ENCODE measurements around the gene JSRP1.

JSRP1 gene

DNA sequence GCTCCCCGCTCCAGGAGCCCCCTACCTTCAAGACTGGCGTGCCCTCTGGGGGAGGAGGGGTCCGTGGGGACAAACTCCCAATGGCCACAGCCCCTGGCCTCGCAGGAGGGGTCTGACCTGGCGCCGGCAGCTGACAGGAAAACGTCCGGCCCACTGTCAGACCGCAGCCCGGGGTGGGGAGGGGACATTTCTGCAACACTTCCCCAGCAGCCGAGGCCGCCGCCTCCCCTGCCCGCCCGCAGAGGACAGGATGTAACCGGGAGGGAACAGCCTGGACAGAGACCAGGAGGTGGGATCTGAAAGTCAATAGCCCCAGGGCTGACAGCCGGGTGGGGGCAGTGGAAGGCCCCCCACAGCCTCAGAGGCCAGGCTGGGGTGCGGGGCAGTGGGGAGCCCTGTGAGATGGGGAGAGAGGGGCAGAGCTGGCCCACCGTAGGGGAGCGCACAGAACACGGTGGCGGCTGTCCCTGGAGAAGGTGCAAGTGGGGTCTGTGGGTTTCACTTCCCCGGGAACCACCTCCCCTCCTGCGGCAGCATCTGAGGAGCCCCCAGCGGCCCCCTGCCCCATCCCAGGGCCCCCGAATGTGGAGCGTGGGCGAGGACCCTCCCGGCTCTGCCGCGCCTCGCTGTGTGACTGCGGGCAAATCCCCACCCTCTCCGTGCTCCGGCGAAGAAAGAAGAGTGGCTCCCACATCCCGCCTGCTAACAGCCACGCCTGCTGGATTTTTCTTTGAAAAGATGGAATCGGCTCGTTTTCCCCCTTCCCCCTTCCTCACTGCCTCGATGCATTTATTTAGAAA is 26.0 kb upstream of the JSRP1 start, which contains the start of gene PEAK3:
PEAK3 (minus strand) TSS at position 114 of the 800 bp plus-strand sequence. CDS start 1,244 bp downstream, outside the sequence.
- peak; percentile 77 for DNase-seq

GRCh38 chr19:2281265-2282061 is 25.2 kb upstream of the JSRP1 start:
- peak; percentile 47 for DNase-seq

GRCh38 chr19:2280633-2281264 is 24.5 kb upstream of the JSRP1 start:
- DNase-seq, result no peak

- no peak for DNase-seq
Observed at GRCh38 chr19:2278459-2279158, 22.4 kb upstream of the JSRP1 start.

- no peak for DNase-seq
Observed at GRCh38 chr19:2277138-2277537, 20.9 kb upstream of the JSRP1 start.

GRCh38 chr19:2276429-2276986 is 20.3 kb upstream of the JSRP1 start:
- no peak for DNase-seq

DNA sequence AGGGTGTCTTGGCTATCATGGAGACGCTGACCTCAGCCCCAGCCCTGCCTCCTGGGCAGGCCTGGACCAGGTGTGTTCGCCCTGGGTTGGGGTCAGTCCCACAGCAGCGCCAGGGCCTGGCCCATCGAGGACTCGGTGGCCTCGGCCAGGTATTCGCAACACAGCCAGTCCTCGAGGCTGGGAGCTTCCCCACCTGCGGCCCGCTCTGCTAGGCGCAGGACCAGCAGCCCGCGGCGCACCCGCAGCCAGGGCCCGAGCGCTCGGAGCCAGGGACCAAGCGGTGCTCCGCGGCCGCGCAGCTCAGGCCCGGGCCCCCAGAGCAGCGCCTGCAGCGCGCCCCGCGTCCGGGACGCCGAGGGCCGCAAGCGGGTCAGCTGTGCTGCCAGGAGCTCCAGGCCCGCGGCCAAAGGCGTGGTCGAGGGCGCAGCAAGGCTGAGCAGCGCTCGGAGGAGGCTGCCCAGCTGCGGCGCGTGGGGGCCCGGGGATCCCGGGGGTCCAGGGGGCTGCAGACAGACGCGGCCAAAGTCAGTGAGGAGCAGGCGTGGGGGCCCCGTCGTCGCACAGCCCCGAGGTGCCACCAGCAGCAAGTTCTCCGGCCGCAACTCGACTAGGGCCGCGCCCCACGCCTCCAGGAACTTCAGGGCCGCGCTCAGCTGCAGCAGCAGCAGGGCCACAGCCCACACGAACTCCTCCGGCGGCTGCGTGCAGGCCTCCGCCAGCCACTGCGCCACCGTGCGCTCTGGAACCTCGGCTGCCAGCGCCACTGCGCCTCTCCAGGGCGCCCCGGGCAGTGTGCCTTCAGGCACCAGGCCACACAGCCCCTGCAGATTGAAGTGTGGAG is 19.6 kb upstream of the JSRP1 start:
- no peak for DNase-seq

DNA sequence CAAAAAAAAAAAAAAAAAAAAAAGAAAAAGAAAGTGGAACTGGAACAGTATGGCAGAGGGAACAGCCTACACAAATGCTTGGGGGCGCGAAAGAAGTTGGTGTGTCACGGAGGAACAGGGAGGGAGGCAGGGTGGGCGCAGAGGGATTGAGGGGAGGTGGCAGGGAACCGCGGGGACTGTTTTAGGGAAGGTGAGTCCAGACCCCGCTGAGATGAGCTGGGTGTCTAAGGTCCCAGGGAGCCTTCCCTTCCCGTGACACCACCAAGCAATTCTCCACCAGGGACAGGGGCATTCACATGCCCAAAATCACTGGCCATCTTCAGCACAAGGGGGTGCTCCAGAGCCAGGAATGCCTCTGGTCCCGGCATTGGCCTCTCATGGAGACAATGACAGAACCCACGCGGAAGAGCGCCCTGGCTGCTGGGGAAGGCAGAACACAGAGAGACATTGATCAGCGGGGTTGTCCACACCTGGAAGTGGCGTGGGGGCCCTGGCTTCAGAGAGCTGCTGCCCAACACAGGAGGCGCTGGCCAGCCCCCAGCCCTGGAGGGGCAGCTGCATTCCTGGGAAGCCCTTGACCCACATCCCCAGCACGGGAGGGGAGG is 18.8 kb upstream of the JSRP1 start:
- peak; percentile 65 for DNase-seq

GRCh38 chr19:2274185-2274711 is 18.0 kb upstream of the JSRP1 start:
- DNase-seq, result no peak

DNA sequence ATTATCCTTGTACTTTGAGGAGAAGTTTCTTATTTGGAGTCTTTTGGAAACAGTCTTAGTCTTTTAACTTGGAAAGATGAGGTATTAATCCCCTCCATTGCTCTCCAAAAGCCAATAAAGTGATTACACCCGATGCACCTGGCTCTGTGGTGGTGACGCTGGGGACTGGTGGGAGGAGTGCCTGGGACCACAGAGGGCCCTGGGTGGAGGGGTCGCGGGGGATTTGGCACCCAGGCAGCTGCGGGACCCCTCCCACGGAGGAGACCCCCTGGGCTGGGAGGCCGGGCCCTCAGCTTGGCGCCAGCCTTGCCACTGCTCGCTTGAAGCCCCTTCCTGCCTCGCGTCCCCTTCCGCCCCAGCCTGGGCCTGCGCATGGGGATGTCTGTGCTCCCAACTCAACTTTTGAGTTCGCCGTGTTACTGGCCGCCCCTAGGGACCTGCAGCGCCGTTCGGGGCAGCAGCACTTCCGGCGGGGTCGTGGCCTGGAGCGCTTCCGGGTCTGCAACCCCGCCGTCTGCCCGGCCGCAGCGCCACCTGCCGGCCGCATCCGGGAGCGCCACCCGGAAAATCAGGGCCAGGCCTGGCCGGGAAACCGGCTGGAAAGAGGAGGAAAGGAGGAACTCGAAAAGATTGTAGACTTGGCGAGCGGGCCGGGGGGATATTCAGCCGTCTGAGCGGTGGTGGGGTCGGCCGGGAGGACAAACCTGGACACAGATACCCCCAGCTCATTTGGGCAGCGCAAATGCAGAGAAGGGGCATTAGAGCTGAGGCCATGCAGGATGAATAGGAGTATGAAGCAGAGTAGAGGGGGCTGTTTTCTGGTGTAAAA is 17.4 kb upstream of the JSRP1 start:
- DNase-seq, result peak; percentile 61

GRCh38 chr19:2271234-2272103 is 15.3 kb upstream of the JSRP1 start:
- no peak for DNase-seq

DNA sequence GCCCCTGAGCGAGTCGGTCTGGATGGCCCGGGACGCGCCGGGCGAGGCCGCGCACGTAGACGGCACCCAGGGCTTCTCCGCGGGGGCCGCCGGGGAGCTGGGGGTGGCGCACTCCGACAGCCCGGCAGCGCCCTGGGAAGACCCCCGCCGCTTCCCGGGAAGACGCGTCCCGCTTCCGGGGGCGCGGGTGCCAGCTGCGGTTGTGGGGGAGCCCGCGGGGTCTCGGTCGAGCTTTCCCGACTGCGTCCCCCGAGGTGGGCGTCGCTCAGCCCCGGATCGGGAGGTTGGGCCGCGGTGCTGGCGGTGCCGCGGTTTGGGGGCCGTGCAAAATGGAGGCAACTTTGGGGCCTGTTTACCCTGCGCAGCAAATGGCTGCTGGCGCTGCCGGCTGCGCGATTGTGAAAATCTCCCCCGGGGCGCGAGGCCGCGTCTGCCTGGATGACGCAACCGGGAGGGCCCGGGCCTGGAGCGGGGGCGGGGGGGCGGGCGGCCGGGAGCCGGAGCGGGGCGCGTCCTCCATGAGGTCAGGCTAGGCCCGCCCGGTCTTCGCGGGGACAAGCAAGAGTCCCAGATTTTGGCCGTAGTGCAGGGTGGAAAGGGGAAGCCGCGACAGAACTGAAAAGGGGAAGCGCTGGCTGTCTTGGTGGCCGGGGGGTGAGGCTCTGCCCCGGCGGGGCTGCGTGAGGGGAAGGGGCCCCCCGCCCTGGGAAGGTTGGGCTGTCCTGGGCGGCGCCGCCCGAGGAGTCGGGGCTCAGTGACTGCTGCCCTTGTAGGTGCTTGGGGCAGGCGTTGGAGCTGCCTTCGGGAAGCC is 14.4 kb upstream of the JSRP1 start:
- peak; percentile 56 for DNase-seq

DNA sequence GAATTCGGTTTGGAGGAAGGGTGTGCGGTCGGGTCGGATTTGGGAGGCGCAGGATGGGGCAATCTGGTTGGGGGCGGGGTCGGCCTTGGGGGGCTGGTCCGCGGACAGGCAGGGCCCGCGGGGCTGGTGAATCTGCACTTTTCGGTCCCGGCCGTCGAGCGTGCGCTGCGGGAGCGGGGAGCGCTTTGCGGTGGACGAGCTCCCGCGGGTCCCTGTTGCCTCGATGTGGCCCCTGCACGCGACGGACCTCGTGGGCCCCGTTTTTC is 13.9 kb upstream of the JSRP1 start:
- DNase-seq, result no peak

DNA sequence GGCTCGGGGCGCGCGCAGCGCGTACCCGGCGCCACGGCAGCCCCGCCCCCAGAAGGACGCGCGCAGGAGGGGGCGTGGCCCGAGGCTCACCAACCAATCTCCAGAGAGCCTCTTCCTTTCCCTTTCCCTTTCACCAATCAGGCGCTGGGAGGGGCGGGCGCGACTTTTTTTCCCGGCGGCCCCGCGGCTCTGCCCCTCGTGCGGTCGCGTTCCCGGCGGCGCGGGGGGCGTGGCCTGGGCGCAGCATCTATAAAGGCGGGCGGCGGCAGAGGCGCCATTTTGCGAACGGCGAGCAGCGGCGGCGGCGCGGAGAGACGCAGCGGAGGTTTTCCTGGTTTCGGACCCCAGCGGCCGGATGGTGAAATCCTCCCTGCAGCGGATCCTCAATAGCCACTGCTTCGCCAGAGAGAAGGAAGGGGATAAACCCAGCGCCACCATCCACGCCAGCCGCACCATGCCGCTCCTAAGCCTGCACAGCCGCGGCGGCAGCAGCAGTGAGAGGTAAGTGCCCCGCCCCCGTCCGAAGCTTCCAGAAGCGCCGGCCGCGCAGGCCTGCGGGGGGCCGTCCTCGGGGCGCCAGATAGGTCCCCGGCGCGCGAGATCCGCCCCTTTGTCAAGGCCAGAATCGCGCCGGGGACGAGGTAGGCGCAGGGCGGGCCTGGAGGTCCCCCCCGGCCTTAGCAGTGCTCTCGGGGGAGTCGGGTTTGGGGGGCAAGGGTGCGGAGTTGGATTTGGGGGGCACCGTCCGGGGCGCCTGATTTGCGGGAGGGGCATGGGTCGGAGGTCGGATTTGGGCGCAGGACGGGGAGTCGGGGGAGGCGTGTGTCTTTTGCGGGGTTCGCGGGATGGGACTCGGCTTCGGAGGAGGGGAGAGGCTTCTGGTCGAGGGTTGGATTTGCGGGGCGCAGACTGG is 13.3 kb upstream of the JSRP1 start:
- peak; percentile 93 for DNase-seq

DNA sequence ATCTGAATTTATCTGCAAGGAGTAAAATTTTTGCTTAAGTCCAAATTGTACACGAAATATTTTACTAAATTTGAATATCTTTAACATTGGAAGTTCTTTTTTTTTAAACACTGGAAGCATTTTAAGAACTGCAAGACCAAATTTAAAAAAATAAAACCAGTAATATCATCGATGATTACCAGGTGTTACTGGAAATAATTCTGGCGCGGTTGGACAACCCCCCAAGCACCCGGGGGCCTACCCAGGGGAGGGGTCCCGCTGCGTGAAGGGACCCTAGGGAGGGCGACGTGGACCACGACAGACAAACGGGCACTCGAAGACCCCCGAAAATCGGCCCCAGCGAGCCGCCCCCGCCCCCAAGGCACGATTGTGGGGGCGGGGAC is 12.6 kb upstream of the JSRP1 start:
- no peak for DNase-seq

DNA sequence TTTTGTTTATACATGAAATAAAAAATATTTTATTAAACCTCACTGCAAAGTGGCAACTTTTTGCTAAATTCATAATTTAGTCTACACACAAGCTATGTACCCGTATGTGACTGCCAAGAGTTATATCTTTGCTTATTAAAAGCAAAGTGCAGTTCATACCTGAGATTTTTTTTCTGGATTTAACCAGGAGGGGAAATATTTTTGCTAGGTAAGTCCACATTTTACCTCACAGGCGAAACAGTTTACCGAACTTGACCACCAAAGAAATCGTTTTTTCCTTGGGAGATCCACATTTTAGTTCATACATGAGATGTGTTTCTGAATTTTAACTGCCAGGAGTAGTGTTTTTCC is 12.2 kb upstream of the JSRP1 start:
- DNase-seq, result no peak

Measured in GDM1 (cell line).